ENCODE measurements around the gene CFAP119. TPM values are rescaled to one million over a fixed set of nuclear protein-coding genes. Genes with fewer than 3 reads are reported as not detected.
A peak's percentile ranks its signal among the peaks of the same experiment; 100 is the strongest.

The CFAP119 gene
- total and polyA plus RNA-seq, 12 donors: 2.3 to 37.6 (median 8.0) TPM

DNA sequence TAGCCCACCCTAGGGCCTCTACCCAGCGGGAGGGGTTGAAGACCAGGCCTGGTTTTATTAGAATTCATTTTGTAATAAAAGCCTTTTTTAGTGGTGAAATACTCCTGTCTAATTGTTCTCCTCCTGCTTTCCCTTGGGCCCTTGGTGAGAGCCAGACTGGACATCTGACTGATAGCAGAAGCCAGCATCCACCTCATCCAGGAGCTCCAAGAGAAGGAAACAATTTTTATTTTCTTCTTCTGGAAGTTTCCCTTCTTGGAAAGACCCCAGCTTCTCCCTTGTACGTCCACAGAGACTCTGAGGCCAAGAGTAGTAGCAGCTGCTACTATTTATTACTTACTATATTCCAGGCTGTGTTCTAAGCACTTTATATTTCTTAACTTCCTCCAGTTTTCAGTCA is 17.7 kb downstream of the CFAP119 start:
- TF ChIP-seq POLR2A (IDR thresholded peaks at IDR 0.05): no peak
- TF ChIP-seq, protein P1, sequence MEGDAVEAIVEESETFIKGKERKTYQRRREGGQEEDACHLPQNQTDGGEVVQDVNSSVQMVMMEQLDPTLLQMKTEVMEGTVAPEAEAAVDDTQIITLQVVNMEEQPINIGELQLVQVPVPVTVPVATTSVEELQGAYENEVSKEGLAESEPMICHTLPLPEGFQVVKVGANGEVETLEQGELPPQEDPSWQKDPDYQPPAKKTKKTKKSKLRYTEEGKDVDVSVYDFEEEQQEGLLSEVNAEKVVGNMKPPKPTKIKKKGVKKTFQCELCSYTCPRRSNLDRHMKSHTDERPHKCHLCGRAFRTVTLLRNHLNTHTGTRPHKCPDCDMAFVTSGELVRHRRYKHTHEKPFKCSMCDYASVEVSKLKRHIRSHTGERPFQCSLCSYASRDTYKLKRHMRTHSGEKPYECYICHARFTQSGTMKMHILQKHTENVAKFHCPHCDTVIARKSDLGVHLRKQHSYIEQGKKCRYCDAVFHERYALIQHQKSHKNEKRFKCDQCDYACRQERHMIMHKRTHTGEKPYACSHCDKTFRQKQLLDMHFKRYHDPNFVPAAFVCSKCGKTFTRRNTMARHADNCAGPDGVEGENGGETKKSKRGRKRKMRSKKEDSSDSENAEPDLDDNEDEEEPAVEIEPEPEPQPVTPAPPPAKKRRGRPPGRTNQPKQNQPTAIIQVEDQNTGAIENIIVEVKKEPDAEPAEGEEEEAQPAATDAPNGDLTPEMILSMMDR (IDR thresholded peaks at IDR 0.05): no peak
- no peaks in the 10 kb centered on the region for H3K27me3 ChIP-seq
- H3K4me3 ChIP-seq: no peak overlapping the region
- H3K4me1 ChIP-seq (replicated peaks in 1 of 2): peaks cover 10 to 31% of the 10 kb centered on the region in 2 donors
- peaks cover 0 to 21% of the 10 kb centered on the region in 2 donors for H3K36me3 ChIP-seq (replicated peaks in 1 of 2)
- H3K27ac ChIP-seq: no peak overlapping the region
- DNase-seq: no peak
- no peaks in the 10 kb centered on the region for H3K9me3 ChIP-seq (replicated peaks in 1 of 3)
- intact Hi-C loops (cut with DNase I): no loop called here
- WGBS, 4 donors: 79 to 95% (median 91%) methylated on average over 2 of the region's 2 CpGs

DNA sequence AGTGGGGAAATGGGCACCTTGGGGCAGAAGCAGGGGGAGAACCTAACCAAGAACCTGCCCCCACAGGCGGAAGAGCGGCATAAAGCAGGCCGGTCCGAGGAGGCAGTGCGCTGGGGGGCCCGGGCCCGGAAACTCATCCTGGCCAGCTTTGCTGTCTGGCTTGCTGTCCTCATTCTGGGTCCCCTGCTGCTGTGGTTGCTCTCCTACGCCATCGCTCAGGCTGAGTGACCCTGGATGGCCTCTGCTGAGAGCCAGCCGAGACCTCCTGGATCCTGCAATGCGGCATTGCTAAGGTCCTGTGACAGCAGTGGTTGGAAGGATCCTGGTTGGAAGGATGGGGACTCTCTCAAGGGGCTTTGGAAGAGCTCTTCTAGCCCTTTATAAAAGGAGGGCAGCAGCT is 18.1 kb downstream of the CFAP119 start:
- Histone ChIP-seq H3K9me3 (replicated peaks in 1 of 3) (no peaks in the 10 kb centered on the region), H3K4me1 (replicated peaks in 1 of 2) (peaks cover 10 to 31% of the 10 kb centered on the region in 2 donors), H3K4me3 (no peak overlapping the region), H3K36me3 (replicated peaks in 1 of 2) (peaks cover 0 to 25% of the 10 kb centered on the region in 2 donors), H3K27ac (no peak overlapping the region), H3K27me3 (no peaks in the 10 kb centered on the region)
- TF ChIP-seq, protein P1 (IDR thresholded peaks at IDR 0.05): no peak
- TF ChIP-seq POLR2A (IDR thresholded peaks at IDR 0.05): no peak
- intact Hi-C loops (cut with DNase I): no loop called here
- WGBS, 4 donors: 94 to 98% (median 96%) methylated on average over 7 to 11 of the region's 11 CpGs
- DNase-seq: peak in 1 of 7 donors; percentile 19

DNA sequence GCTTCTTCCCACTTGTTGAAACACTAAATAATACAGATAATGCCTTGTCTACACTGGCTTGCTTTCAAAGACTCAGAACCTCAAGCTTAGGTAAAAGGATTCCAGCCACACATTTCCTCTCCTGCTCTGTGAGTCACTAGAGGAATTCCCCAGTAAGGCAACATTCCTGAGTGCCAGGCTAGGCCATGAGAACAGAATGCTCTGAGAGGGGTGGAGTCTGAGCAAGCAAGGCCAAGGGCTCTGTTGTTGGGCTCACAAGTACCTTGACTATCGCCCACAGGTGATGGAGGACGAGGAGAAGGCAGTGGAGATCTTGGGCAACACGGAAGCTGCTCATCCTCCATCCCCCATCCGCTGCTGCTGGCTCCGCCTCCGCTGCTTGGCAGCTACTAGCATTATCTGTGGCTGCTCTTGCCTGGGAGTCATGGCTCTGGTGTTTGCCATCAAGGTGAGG is 20.4 kb downstream of the CFAP119 start:
- 33 to 48% (median 40%) methylated on average over 3 to 6 of the region's 6 CpGs for WGBS, 4 donors
- DNase-seq: peak; percentile 51 to 88 (median 84)
- peak in 1 of 2 donors; percentile 46 for TF ChIP-seq POLR2A (IDR thresholded peaks at IDR 0.05)
- TF ChIP-seq, protein P1 (IDR thresholded peaks at IDR 0.05): no peak
- Histone ChIP-seq H3K4me1 (replicated peaks in 1 of 2) (peaks cover 10 to 23% of the 10 kb centered on the region in 2 donors), H3K27ac (peak overlapping the region; percentile 11 to 84 (median 77)), H3K9me3 (replicated peaks in 1 of 3) (no peaks in the 10 kb centered on the region), H3K27me3 (no peaks in the 10 kb centered on the region), H3K4me3 (no peak overlapping the region), H3K36me3 (replicated peaks in 1 of 2) (peaks cover 0 to 47% of the 10 kb centered on the region in 2 donors)
- intact Hi-C loops (cut with DNase I): no loop called here

- intact Hi-C loops (cut with DNase I): no loop called here
Measured at GRCh38 chr16:30740364-30741251, 21.3 kb downstream of the CFAP119 start.

More at GRCh38 chr16:30740364-30741251, 21.3 kb downstream of the CFAP119 start:
- Histone ChIP-seq H3K9me3 (replicated peaks in 1 of 3) (no peaks in the 10 kb centered on the region), H3K4me1 (replicated peaks in 1 of 2) (peaks cover 10 to 23% of the 10 kb centered on the region in 2 donors), H3K27ac (peak overlapping the region in 4 of 5 donors; percentile 57 to 84 (median 78)), H3K4me3 (no peak overlapping the region), H3K36me3 (replicated peaks in 1 of 2) (peaks cover 0 to 56% of the 10 kb centered on the region in 2 donors), H3K27me3 (no peaks in the 10 kb centered on the region)
- TF ChIP-seq POLR2A (IDR thresholded peaks at IDR 0.05): no peak
- TF ChIP-seq, protein P1 (IDR thresholded peaks at IDR 0.05): no peak
- 36 to 55% (median 47%) methylated on average over 8 of the region's 8 CpGs for WGBS, 4 donors
- DNase-seq: peak; percentile 66 to 92 (median 90)
